Neutrophil (primary cell): Measurements from ENCODE around the gene ARHGEF25.

ENCODE experiments used
- H3K27ac ChIP-seq: fragments of 200-600 bp; sonication (generic); 2 replicates; pipeline ENCODE4 v1.5.1; 2016; ENCODE audit warnings: mild to moderate bottlenecking, moderate library complexity
- H3K27me3 ChIP-seq: fragments of 200-600 bp; sonication (generic); 2 replicates; pipeline ENCODE4 v1.6.0; 2016; ENCODE audit warnings: mild to moderate bottlenecking
- H3K36me3 ChIP-seq: fragments of 200-600 bp; sonication (generic); 2 replicates; pipeline ENCODE4 v1.5.1; 2017
- H3K4me1 ChIP-seq, 2 experiments: fragments of 200-600 bp in 1 of 2; sonication (generic) in 1 of 2; 1 replicate in 1 of 2; 2 replicates in 1 of 2; pipeline versions ENCODE4 v1.5.1 to v1.6.1; 2013 to 2016; ENCODE audit warnings: low read depth in 1 of 2, low read length in 1 of 2, mild to moderate bottlenecking in 1 of 2, moderate library complexity in 1 of 2; ENCODE audit not compliant: control insufficient read depth in 1 of 2, insufficient read depth in 1 of 2
- H3K4me3 ChIP-seq, 2 experiments: fragments of 200-600 bp in 1 of 2; sonication (generic) in 1 of 2; 1 replicate in 1 of 2; 2 replicates in 1 of 2; pipeline ENCODE4 v1.5.1; 2013 to 2016; ENCODE audit warnings: low read depth in 1 of 2, low read length in 1 of 2, mild to moderate bottlenecking in 1 of 2, moderate library complexity in 1 of 2
- H3K9me3 ChIP-seq: fragments of 200-600 bp; sonication (generic); 2 replicates; pipeline ENCODE4 v1.5.1; 2016
- TF ChIP-seq, protein P1 (sequence below): fragments of 200-600 bp; sonication (generic); IDR thresholded peaks from 2 replicates; pipeline ENCODE4 v1.5.1; 2016; ENCODE audit warnings: antibody characterized with exemption

Gene ARHGEF25

DNA sequence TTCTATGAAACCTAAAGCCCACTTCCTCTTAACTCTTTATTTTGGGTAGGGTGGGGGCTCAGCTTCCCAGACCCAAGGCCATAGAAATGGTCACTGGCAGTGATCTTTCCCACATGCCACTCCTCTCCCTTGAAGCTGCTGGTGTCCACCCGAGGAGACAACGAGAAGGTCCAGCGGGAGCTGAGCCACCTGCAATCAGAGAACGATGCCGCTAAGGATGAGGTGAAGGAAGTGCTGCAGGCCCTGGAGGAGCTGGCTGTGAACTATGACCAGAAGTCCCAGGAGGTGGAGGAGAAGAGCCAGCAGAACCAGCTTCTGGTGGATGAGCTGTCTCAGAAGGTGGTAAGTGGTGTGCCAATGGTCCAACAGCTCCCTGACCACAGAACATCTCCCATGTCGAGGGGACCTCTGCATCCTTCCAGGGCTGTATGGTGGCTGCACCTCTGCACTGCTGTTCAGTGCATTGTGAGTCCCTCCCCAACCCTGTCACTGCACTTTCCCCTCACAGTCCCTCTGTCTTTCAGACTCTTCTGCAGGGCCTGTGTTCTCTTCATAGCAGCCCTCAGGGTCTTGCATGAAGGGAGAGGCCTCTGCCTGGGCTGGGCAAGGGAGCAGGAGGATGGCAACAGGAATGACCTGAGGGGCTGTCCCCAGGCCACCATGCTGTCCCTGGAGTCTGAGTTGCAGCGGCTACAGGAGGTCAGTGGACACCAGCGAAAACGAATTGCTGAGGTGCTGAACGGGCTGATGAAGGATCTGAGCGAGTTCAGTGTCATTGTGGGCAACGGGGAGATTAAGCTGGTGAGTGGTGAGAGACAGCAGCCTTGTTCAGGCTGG is 39.1 kb upstream of the ARHGEF25 start:
- TF ChIP-seq, protein P1, sequence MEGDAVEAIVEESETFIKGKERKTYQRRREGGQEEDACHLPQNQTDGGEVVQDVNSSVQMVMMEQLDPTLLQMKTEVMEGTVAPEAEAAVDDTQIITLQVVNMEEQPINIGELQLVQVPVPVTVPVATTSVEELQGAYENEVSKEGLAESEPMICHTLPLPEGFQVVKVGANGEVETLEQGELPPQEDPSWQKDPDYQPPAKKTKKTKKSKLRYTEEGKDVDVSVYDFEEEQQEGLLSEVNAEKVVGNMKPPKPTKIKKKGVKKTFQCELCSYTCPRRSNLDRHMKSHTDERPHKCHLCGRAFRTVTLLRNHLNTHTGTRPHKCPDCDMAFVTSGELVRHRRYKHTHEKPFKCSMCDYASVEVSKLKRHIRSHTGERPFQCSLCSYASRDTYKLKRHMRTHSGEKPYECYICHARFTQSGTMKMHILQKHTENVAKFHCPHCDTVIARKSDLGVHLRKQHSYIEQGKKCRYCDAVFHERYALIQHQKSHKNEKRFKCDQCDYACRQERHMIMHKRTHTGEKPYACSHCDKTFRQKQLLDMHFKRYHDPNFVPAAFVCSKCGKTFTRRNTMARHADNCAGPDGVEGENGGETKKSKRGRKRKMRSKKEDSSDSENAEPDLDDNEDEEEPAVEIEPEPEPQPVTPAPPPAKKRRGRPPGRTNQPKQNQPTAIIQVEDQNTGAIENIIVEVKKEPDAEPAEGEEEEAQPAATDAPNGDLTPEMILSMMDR: no peak
- H3K27me3 ChIP-seq: peaks cover 17% of the 10 kb centered on the region
- no peaks in the 10 kb centered on the region for H3K9me3 ChIP-seq
- H3K27ac ChIP-seq: no peak overlapping the region
- no peaks in the 10 kb centered on the region for H3K36me3 ChIP-seq
- no peaks in the 10 kb centered on the region for H3K4me1 ChIP-seq
- H3K4me3 ChIP-seq: no peak overlapping the region

GRCh38 chr12:57574795-57575194 is 36.4 kb upstream of the ARHGEF25 start:
- H3K4me1 ChIP-seq: no peaks in the 10 kb centered on the region
- H3K9me3 ChIP-seq: no peaks in the 10 kb centered on the region
- no peaks in the 10 kb centered on the region for H3K36me3 ChIP-seq
- peaks cover 27% of the 10 kb centered on the region for H3K27me3 ChIP-seq
- TF ChIP-seq, protein P1: no peak
- no peak overlapping the region for H3K4me3 ChIP-seq
- H3K27ac ChIP-seq: no peak overlapping the region

DNA sequence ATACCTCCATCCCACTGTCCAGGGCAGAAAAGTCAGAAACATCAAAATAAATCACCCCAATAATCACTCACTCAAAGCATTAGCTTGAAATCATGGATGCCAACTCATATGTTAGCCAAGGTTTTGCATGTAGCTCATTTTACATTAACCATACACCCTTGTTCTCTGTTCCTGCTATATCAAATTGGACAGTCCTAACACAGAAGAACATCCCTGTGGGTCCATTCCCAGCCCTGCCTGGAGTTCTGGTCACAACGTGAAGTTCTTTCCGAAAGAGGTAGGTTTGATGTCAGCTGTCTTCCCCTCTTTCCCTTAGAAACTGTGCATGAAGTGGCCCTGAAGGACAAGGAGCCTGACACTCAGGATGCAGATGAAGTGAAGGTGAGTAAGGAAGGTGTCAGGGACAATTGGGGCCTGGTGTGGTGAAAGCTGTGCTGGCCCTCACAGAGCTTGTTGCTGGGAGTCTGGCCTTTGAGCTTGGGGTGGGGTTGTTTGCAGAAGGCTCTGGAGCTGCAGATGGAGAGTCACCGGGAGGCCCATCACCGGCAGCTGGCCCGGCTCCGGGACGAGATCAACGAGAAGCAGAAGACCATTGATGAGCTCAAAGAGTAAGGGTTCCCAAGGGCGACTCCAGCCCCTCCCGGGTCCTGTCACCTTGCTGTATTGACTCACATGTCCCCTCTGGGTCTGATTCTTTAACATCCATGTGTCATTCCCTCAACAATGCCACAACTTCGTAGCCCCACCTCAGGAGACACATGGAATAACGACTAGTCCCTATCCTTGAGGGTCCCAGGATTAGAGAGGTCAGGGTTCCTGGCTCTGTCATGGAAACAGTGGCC is 35.2 kb upstream of the ARHGEF25 start:
- no peak overlapping the region for H3K27ac ChIP-seq
- H3K36me3 ChIP-seq: no peaks in the 10 kb centered on the region

DNA sequence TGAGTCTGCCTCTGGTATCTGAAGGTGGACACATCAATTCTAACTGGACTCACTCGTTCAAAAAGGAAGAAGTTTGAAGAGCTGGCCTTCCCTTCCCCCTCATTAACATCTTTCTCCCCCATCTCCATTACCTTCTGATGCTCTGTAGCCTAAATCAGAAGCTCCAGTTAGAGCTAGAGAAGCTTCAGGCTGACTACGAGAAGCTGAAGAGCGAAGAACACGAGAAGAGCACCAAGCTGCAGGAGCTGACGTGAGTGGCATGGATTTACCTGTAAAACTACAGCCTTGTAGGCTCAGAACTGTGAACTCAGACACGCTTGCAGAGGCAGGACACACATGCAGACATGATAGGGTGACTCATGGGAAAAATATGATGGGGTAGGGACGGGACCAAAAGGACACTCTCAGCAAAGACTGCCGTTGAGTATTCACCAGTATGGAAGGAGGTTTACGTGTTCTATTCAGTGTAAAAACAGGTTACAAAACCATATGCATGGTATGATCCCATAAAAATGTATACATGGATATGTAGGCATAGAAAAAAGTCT is 34.5 kb upstream of the ARHGEF25 start:
- Histone ChIP-seq H3K36me3 (no peaks in the 10 kb centered on the region), H3K4me3 (no peak overlapping the region), H3K27me3 (peaks cover 27% of the 10 kb centered on the region), H3K27ac (no peak overlapping the region), H3K9me3 (no peaks in the 10 kb centered on the region), H3K4me1 (no peaks in the 10 kb centered on the region)
- TF ChIP-seq, protein P1: no peak

More for the DNA sequence above, 35.2 kb upstream of the ARHGEF25 start:
- no peaks in the 10 kb centered on the region for H3K9me3 ChIP-seq
- H3K27me3 ChIP-seq: peaks cover 27% of the 10 kb centered on the region
- TF ChIP-seq, protein P1: no peak
- no peak overlapping the region for H3K4me3 ChIP-seq
- no peaks in the 10 kb centered on the region for H3K4me1 ChIP-seq

GRCh38 chr12:57577981-57578758 is 33.1 kb upstream of the ARHGEF25 start:
- H3K4me3 ChIP-seq: no peak overlapping the region
- no peaks in the 10 kb centered on the region for H3K9me3 ChIP-seq
- no peaks in the 10 kb centered on the region for H3K36me3 ChIP-seq
- H3K4me1 ChIP-seq: peaks cover 0 to 3% of the 10 kb centered on the region in 2 experiments
- TF ChIP-seq, protein P1: no peak
- H3K27ac ChIP-seq: no peak overlapping the region
- peaks cover 39% of the 10 kb centered on the region for H3K27me3 ChIP-seq
